ENCODE data around the gene PRDM11.

Gene PRDM11

GRCh38 chr11:45266676-45267020 lies 120.2 kb downstream of the PRDM11 start:
- DNase-seq (ENCODE audit: low read depth), result no peak

- no peak for DNase-seq (ENCODE audit: low read depth)
Observed at GRCh38 chr11:45267052-45267451, 120.6 kb downstream of the PRDM11 start.

- DNase-seq (ENCODE audit: low read depth), result no peak
Observed at GRCh38 chr11:45267652-45268299, 121.3 kb downstream of the PRDM11 start.

- no peak for DNase-seq (ENCODE audit: low read depth)
Observed at GRCh38 chr11:45269678-45270077, 123.2 kb downstream of the PRDM11 start.

GRCh38 chr11:45270946-45271716 lies 124.7 kb downstream of the PRDM11 start:
- DNase-seq (ENCODE audit: low read depth), result no peak

GRCh38 chr11:45272701-45273100 lies 126.3 kb downstream of the PRDM11 start:
- DNase-seq (ENCODE audit: low read depth), result no peak

- no peak for DNase-seq (ENCODE audit: low read depth)
Observed at GRCh38 chr11:45273509-45273908, 127.1 kb downstream of the PRDM11 start.

GRCh38 chr11:45274206-45274605 lies 127.8 kb downstream of the PRDM11 start:
- DNase-seq (ENCODE audit: low read depth), result no peak

- no peak for DNase-seq (ENCODE audit: low read depth)
Observed at GRCh38 chr11:45275828-45276227, 129.4 kb downstream of the PRDM11 start.

GRCh38 chr11:45278714-45279113 lies 132.3 kb downstream of the PRDM11 start:
- no peak for DNase-seq (ENCODE audit: low read depth)

- no peak for DNase-seq (ENCODE audit: low read depth)
Observed at GRCh38 chr11:45279645-45280044, 133.2 kb downstream of the PRDM11 start.

GRCh38 chr11:45280449-45280848 lies 134.0 kb downstream of the PRDM11 start:
- no peak for DNase-seq (ENCODE audit: low read depth)

- no peak for DNase-seq (ENCODE audit: low read depth)
Observed at GRCh38 chr11:45282081-45282480, 135.6 kb downstream of the PRDM11 start.
